HG03064 (cell line): Measurements from ENCODE around the gene DGCR6L.
"Not testable (repeated sequence)": the region's sequence is repeated elsewhere in the genome, so short reads cannot be mapped to it uniquely, and the experiment has no call there.

Experiments used
- ATAC-seq: cut with Tn5 transposase; IDR thresholded peaks from one replicate; pipeline ENCODE4 v1.9.1; 2021; ENCODE audit warnings: low read depth; ENCODE audit not compliant: unreplicated experiment

DGCR6L gene

DNA sequence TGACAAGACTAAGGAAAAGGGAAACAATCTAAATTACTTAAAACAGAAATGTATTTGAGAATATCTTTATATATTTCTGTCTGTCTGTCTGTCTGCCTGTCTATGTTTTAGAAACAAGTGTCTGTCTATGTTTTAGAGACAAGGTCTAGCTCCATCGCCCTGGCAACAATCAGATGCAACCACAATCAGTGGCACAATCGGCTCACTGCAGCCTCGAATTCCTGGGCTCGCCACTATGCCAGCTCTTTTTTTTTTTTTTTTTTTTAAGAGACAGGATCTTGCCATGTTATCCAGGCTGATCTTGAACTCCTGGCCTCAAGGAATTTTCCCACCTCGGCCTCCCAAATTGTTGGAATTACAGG is 8.7 kb upstream of the DGCR6L start:
- not testable (repeated sequence) for ATAC-seq

DNA sequence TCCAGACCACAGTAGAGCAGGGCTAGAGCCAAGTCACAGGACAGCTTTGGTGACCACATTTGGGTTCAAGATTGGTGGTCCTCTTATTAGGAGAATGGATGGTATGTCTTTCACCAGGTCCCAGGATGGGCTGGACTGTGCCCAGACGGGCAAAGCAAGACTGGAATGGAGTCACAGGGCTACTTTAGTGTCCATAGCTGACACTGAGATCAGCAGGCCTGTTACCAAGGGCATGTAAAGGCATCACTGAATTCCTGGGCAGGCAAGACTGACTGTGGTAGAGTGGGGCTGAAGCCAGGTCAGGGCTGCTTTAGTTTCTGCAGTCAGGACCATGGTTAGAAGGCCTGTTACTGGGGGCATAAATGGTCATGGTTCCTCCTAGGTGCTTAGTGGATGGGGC is 6.1 kb upstream of the DGCR6L start:
- not testable (repeated sequence) for ATAC-seq

DNA sequence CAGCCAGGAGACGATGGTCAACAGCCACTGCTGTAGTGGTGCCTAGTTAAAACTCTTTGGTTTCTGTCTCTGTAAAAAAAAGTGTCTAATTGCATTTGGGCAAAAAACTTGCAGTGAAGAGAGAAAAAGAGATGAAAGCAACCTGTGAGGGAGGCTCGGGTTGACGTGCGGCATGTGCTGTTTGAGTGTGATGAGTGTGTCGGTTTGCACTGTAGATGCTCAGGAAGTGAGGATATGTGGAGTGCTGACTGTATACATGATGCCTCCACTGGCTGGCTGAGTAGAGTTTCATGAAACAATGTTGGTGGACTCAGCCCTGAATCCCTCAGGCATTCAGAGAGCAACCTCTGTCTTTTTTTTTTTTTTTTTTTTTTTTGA is 4.3 kb upstream of the DGCR6L start:
- no peak for ATAC-seq

DNA sequence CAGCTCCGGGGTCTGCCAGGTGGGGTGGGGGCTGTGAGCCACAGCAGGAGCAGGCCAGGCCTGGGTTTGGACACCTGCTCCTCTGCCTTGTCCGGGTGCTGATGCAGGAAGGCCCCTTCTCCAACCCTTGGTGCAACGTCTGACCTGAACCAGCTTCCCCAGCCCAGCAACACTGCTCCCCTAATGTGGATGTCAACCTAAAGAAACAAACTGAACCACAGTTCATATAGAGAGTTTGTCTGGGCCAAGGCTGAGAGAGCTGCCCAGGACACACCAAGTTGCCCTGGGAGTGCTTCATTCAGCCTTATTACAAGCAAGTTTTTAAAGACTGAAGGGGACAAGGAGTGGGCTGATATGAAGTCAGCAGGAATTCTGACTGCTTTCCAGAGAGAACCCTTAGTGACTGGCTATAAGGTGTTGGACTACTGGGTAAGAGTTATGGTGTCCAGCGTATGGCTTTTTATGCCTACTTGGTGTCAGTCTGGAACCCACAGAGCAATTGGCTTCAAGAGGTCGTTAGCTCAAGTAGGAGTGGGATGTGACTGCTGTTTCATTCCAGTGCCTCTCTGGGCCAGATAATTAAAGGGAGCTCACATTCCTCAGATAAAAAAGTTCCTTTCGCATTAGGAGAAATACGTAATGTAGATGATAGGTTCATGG is 1.8 kb upstream of the DGCR6L start:
- not testable (repeated sequence) for ATAC-seq

GRCh38 chr22:20320659-20321551 is 1.0 kb upstream of the DGCR6L start:
- ATAC-seq = not testable (repeated sequence)

- ATAC-seq = peak; percentile 5
These were observed 667 bp downstream of the DGCR6L start for GRCh38 chr22:20319041-20319744.

DNA sequence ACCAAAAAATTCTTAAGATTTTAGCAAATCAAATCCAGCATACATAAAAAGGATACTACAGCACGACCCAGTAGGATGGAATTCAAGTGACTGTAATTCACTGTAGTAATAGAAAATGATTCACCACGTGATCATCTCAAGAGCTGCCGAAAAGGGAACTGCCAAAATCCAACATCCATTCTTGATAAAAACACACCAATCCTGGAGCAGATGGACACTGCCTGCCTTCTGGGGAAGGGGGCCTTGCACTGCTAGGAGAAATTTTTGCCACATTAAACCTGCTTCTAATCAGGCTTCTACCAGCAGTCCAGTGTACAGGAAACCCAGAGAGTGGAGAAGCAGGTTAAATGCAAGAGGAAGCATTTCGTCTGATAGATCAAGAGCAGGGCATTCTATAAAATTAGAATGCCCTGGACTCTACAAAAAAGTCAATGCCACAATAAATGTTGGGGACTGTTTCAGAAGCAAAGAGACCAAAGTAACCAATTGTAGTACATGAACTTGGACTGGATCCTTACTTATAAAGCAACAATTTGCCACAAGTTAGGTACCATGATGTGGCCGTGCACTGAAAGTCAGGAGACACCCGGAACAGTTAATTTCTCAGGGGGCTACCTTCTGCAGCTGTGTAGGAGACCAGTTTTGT is 1.7 kb downstream of the DGCR6L start:
- ATAC-seq = not testable (repeated sequence)

DNA sequence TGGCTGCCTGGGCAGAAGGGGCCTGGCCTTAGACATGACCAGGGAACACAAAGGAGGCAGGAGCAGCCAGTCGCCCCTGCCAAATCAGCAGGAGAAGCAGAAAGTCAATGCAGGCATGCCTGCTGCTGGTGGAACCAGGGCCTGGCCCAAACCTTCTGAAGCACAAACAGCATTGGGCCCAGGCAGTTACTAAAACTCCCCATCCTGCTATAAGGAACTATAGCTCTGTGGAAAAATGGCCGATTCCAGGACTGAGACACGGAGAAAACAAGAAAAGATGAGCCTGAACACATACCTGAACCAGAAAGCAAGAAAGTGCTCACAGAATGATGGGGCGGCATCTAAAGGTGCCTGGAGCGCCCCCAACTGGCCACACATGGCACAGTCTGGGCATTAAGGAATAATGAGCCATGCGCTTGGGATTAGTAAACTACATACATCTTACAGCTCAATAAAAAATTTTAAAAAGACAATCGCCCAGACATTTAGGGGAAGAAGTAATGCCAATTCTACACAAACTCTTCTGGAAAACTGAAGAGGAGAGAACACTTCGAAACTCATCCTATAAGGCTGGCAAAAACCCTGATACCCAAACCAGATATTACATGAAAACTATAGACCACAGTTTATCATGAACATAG is 2.3 kb downstream of the DGCR6L start:
- ATAC-seq = not testable (repeated sequence)

DNA sequence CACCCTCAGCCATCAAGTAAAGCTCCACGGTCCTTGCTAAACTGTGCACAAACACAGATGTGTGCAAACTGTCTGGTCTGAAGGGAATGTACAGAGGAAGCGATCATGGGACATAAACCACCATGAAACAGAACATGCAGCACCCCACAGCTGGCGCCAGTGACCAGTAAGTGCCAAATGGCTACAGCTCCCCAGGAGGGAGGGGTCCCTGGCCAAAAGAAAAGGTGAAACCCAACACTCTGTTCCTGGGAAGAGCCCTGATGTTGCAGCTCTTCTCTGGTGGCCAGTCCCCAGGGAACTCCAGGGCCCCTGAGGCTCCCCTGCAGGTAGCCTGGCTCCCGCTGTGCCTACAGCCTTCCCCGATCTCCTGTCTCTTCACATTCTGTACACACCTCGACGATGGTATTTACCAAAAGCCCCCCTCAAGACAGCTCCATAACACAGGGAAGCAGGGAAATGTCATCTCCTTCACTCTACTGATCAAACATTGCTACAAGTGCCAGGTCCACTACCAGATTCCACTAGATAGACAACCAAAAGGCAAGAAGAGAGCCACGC is 2.9 kb downstream of the DGCR6L start:
- ATAC-seq = no peak

DNA sequence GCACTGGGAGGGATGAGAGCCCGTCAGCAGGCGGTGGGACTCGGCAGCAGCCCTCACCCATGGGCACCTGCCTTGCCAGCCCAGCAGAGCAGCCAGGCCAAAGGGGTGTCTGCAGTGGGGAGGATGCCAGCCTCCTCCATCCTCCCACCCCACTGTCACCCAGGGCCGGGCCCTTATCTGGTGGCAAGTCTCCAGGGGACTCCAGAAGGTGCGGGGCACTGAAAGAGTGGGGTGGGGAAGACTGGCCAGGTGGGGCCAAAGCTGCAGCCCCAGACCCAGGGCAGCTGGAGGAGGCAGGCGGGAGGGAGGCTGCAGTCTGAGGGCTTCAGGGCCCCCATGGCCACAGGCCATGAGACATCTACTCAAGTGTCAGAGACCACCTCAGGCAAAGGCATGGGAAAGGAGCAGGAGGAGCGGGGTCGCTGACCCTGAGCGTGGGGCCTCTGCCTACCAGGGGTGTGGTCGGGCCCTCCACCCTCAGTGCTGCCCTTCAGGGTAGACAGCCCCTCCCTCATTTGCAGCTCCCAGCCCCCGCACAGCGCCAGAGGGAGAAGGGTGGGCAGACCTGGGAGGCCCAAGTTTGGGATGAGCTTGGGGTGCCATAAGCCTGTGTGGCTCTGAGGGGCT is 3.5 kb downstream of the DGCR6L start:
- no peak for ATAC-seq

DNA sequence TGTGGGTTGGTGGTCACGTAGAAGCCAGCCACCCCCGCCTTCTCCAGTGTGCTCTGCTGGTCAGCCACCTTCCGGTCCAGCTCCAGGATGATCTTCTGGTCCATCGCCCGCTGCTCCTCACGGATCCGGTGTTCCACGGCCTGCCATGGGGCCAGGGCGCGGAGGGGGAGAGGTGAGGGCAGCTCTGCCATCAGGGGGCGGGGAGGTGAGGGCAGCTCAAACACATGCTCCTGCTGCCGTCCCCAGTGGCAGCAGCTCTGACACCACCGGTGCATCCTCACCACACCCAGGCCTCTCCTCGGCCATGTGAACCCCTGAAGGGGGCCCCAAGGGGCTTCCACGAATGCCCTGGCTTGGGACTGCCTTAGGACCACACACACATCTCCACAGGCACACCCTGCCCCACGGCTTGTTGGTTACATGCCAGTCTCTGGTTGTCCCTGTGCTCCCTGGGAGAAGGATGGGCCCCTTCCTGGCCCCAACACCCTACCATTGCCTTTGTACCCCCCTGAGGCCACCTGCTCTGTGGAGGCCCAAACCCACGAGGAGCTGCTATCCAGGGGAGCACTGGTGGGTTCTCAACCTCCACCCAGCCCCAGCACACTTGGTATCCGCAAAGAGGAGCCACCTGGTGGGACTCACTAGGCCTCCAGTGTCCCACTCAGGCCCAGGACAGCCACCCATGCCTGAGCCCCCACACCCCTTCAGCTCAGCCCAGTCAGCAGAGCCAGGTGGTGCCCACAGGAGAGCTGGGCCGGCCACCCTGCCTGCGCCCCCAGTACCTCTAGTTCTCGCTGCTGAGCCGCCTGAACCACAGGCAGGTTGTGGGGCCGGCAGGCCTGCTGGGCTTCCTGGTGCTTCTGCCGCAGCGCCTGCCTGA is 4.3 kb downstream of the DGCR6L start:
- ATAC-seq = no peak

- ATAC-seq = not testable (repeated sequence)
These were observed 5.0 kb downstream of the DGCR6L start for GRCh38 chr22:20314741-20315336.

DNA sequence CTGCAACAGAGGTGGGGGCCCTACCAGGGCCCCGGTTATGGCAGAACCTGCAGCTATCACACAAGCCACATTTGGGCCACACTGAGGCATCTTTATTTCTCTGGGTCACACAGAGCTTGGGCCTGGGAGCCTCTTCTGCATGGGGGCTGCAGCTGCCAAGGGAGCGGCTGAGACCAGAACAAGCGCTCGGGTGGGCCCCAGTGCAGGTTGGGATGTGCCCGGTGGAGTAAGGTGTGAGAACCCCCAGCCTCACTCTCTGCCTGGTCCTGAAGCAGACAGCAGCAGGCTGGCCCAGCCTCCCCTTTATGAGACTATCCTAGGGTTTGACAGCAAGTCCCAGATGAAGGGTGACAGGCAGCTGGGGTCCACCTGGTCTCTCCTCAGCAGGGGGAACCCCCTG is 5.7 kb downstream of the DGCR6L start:
- not testable (repeated sequence) for ATAC-seq

DNA sequence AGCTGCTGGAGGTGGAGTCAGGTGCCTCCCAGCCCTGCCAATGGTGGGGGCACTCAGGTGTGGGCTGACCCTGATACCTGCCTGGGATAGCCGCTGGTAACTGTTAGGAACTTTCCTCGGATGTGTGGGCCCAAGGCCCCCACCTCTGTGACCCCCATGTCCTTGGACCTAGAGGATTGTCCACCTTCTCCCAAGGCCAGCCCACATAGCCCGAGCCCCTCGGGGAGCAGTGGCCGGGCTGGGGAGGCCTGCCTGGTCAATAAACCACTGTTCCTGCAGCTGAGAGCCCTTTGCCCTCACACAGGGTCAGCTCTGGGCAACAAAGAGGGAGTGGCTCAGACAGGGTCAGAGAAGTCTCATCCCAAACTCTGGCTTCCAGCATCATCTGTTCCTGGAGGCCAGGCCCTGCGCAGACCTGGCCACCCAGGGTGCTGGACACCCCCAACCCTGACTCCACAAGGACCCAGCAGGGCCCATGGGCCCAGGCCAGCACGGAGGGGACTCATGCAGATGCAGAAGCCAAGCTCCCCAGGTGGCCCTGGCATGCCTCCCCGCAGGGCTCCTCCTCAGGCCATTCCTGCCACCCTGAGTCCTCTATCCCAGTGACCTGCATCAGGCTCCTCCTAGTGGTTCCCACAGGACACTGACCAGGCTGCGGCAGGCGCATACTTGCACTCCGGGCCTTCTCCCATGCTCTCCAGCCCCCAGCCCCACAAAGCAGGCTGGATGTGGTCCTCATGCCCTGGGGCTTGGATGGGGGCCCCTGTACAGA is 6.4 kb downstream of the DGCR6L start:
- not testable (repeated sequence) for ATAC-seq

DNA sequence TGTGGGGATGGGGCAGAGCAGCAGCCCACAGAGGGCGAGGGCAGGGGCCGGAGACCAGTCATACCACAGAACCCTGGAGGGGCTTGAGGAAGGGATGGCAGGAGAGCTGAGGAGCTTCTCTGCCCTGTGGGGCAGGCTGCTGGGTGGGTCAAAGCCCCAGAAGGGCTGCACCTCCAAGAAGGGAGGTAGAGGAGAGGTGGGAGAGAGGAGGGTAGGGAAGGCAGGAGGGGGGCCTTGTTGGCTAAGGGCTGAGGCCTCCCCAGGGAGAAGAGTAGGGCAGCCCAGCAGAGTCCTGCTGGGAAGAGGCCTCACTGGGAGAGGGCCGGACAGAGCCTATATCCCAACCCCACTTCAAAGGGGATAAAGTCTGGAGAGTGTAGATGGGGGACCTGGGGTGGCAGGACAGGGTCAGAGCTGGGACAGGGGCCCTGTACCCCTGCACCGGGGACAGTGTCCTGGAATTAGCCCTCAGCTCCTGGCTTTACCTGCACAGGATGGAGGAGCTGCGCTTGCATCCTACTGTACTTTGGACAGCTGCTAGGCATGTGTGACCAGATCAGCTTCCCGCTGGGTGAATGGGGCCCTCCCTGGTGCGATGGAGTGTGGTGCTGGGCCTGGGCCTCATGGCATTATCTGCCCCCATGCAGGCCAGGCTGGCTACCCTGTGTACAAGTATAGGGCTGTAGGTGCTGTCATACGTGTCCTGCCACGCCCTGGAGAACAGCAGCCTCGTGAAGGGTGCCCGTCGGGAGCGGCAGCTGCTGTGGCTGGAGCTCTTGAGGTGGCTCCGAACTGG is 7.3 kb downstream of the DGCR6L start:
- no peak for ATAC-seq

DNA sequence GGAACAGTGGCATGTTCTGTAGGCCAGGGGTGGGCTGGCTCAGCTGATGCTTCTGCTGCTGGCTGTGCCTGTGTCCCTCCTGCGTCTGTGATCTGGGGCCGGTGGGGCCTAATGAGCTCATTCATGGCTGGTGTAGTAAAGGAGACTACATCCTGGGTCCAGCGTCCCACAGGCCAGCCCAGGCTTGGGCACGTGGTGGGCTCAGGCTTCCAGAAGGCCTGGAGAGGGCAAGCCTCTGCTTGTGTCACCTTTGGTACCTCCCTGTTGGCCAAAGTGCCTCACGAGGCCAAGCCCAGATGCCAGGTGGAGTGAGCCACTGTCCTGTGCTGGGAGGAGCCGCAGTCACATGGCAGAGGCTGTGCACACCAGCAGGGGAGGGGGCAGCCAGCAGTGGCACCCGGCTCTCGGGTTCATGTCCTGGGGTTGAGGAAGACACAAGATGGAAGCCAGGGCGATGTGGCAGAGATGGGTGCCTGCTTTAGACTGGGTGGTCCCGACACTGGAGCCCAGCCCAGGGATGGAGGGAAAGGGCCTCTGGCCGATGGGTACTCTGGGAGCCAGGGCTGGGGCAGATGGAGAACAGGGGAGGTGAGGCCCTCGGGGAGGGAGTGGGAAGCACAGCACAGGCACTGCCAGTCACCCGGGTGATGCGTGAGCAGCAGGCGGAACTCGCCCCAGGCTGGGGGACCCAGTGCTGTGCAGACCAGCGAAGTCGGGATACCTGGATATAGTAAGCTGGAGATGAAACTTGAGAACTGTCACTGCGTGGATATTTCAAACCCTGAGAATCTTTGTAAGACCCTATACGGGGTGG is 8.4 kb downstream of the DGCR6L start:
- not testable (repeated sequence) for ATAC-seq
